Measurements from ENCODE around the gene RIC1.
"Not testable (repeated sequence)": the region's sequence is repeated elsewhere in the genome, so short reads cannot be mapped to it uniquely, and the experiment has no call there.

Gene RIC1

GRCh38 chr9:5736563-5737346 is 107.8 kb downstream of the RIC1 start:
- no peak for DNase-seq (ENCODE audit: low spot score)

DNA sequence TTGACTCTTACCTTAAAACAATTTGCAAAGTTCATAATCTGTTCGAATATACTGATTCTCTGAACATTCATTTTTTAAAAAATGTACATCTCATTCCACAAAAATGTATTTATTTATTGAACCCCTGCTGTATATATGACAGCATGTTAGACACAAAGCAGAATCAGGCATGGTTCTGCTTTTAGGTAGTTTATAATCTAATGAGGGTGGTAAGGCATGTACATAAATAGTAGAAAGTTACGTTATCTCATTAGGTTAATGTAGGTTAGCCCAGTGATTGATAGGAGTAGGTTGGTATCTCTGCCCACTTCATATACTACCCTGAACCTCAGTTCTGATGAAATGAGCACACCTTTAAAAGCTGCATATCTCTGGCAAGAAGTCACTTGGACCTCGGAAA is 114.2 kb downstream of the RIC1 start:
- DNase-seq (ENCODE audit: low spot score) = no peak

DNA sequence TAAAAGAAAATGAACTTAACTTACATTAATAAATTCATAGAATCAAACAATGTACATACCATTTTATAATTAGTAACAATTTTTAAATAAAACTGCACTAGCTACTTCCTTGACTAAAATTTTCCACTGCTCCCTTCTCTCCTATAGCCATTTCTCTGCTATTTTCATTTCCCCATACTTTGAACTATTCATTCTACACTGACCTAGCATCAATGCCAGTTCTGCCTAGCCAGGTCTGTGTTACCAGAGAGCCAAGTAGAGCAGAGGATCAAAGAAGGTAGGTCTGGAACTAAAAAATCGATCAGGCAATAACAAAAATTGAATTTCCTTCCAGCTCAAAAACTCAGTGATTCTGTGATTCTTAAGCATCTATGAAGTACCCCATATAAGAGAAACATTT is 119.5 kb downstream of the RIC1 start:
- DNase-seq (ENCODE audit: low spot score) = no peak

DNA sequence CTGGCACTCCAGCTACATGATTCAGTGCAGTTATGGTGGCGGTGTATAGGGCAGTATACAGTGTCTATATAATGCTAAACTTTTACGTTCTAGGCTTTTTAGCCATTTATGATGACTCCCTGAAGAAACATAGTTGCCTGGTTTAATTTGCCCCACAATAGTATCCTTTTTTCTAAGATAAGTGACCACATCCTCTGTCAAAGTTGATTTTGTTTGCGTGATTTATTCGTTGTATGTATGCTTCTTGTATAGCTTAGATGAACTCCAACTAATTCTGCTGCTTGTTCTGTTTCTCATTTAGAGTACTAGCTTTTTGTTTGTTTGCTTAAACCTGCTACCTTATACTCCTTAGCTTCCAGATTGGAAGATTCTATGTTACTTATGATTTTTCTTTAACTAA is 120.4 kb downstream of the RIC1 start:
- DNase-seq (ENCODE audit: low spot score) = no peak

DNA sequence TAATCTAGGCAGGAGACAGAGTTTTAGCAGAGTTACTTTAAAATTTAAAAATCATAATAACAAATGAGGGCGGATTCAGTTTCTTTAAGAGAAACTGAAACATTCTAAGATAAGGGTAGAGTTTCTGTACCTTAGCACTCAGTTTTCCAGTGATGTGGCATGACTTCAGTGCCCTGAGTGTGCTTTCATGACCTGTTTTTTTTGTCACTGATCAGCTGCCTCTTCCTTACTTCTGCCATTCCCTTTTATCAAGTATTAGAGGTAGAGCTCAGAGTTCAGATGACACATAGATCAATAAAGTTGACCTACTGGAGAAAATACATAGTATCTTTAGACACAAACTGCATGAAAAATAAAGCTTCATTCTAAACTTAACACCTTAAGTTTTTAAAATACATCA is 121.7 kb downstream of the RIC1 start:
- DNase-seq (ENCODE audit: low spot score) = no peak

DNA sequence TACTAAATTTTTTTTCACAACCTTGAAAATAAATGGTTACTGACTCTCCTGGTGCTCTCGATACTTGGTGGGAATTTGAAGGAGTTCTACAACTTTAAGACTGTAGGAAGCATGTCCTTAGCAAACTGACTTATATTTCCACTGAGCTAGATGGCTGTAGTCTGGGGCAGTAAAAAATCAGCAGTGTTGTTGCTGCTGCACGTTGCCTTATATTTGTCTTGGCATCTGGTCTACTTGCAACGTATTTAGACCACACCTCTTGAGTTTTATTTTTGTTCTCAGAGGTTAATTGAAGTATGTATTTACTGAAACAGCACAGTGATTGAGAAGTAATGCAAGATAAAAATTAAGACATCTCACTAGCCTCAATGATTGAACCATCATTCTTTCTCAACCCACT is 127.7 kb downstream of the RIC1 start:
- DNase-seq (ENCODE audit: low spot score) = no peak

DNA sequence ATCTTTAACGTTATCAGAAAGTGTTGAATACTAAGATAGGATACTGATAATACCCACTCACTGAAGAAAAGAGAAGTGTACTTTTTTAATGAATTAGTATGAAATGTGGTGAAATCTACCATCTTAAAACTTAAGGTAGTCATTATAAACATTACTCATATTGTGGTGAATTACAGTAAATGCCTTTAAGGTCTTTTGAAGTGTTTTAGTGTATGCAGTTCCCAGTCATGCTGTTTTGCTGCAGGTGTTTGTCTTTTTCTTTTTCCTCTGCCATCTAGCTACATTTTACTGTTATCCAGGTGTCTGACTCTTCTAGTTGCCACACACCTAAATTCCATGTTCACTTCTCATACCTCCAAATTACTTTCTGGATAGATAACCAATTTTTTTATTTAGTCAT is 131.4 kb downstream of the RIC1 start:
- DNase-seq (ENCODE audit: low spot score) = no peak

GRCh38 chr9:5762421-5762820 is 133.5 kb downstream of the RIC1 start:
- peak; percentile 57 for DNase-seq (ENCODE audit: low spot score)

DNA sequence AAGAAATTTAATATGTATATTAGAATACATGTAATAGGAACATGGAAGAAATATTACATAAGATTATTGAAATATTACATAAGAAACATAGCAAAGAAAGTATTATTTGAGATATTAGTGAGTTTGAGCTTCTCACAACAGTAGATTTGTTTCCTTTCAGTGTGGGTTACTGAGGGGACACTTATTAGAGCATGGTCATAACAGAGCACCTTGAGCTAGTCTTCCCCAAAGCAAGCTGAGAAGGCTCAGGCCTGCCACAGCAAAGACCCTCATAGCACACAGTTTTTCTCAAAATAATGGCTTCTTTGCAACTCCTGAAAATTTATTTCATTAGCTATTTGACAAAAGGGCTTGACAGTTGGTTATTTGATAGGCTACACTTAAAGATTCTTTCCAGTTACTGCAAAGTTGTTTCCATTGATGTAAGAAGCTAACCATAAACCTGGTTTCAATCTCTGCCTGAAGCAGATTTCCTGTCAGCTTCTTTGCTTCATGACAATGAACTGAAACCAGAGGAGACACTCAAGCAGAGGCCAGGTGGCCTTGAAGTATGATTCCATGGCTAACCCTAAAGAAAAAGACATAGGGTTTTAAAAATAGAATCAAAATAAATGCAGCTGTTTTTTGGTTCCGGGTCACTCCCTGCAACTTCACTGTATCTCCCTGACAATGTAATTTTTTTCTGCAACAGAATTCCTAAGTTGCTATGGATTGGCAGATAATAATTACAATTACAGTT is 135.4 kb downstream of the RIC1 start:
- DNase-seq (ENCODE audit: low spot score) = no peak

- no peak for DNase-seq (ENCODE audit: low spot score)
These were observed 139.3 kb downstream of the RIC1 start for GRCh38 chr9:5767968-5768932.

DNA sequence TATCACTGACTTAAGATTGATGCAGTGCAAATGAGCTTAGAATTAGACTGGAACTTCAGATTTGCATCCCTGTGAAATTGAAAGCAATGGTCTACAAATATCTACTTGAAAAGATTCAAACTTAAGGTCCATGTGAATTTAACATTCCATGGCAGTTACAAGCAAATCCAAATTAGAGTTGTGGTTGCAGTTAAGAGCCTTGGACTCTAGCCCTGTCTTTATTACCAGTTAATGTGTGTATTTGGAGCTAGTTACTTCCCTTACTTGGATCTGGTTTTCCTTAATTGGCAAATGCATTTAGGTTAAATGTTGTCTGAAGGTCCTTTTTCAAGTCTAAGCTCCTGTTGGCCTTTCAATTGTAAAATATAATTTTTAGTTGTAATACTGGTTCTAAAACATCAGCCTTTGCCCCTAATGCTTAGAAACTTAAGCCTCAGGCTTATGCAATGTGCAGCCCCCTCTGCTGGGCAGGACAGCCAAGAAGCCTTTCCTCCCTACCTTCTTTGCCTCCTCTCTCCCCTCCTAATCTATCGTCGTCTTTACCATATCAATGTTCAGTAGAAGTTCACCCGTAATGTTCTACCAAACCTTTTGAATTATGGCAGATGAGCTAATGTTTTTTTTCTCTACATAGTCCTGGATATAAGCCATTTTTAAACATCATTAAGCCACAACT is 144.6 kb downstream of the RIC1 start:
- no peak for DNase-seq (ENCODE audit: low spot score)

DNA sequence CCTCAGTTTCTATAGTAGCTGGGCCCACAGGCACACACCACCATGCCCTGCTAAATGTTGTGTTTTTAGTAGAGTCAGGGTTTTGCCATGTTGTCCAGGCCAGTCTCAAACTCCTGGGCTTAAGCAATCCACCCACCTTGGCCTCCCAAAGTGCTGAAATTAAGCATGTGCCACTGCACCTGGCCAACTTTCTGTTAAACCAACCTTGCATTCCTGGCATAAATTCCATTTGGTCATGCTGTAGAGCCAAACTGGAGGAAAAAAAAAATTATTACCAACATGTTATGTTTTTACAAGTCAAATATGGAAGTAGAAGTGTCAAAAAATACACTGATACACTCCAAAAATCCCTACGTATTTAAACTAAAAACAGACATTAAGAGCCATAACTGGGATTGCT is 149.9 kb downstream of the RIC1 start:
- no peak for DNase-seq (ENCODE audit: low spot score)

GRCh38 chr9:5779705-5780218 is 150.9 kb downstream of the RIC1 start:
- not testable (repeated sequence) for DNase-seq (ENCODE audit: low spot score)

DNA sequence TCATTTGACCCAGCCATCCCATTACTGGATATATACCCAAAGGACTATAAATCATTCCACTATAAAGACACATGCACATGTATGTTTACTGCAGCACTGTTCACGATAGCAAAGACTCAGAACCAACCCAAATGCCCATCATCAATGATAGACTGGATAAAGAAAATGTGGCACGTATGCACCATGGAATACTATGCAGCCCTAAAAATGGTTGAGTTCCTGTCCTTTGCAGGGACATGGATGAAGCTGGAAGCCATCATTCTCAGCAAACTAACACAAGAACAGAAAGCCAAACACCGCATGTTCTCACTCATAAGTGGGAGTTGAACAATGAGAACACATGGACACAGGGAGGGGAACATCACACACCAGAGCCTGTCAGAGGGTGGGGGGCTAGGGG is 154.5 kb downstream of the RIC1 start:
- DNase-seq (ENCODE audit: low spot score) = not testable (repeated sequence)

DNA sequence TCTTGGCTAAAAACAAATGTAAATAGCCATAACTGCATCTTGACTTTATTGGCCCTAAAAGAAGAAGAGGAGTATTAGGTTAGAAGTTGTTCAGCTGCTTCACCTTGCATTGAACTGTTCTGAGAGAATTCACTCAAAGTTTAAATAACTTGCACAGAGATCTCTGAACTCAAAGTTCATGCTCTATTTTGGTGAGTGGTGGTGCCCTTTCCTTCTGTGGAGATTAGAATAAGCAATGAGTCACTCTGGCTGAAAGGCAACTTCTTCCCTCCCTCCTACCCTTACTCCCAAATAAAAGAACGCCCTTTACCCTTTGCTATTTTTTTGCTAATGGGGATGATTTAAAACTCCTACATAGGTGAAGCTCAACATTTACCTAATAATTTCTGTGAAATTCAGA is 155.1 kb downstream of the RIC1 start:
- no peak for DNase-seq (ENCODE audit: low spot score)

DNA sequence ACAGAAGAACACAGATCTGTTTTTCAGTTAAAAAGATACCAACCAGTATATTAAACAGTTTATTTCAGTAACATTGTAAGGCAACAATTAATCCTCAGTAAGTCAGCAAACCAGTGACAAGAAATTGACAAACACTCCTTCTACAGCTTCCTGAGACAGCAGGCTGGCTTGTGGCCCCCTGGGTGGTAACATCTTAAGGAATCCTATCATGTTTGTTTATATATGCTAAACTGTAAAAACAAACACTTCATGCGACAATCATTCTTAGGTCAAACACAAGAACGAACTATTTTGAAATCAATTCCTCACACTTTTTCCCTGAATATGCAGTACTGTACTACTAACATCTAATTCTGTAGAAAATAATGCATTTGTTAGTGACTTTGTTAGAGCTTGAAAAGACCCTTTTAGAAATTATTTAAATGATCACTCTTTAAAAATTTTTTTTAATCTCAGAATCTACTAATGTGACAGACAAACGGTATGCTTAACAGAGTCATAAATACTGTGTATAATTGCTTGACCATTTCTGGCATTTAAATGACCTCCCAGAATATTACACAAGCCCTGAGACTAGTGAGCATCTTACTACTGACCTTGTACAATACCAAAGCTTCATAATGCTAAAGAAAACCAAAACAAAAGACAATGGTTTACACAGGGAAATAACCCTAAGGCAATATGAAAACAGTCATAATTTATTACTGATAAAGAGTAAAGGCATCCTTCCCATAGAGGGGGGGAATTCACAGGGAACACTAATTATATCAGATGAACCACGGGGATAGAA is 155.8 kb downstream of the RIC1 start:
- DNase-seq (ENCODE audit: low spot score) = no peak

GRCh38 chr9:5786370-5787127 is 157.6 kb downstream of the RIC1 start:
- DNase-seq (ENCODE audit: low spot score) = peak; percentile 16

GRCh38 chr9:5787220-5787619 is 158.3 kb downstream of the RIC1 start:
- no peak for DNase-seq (ENCODE audit: low spot score)

DNA sequence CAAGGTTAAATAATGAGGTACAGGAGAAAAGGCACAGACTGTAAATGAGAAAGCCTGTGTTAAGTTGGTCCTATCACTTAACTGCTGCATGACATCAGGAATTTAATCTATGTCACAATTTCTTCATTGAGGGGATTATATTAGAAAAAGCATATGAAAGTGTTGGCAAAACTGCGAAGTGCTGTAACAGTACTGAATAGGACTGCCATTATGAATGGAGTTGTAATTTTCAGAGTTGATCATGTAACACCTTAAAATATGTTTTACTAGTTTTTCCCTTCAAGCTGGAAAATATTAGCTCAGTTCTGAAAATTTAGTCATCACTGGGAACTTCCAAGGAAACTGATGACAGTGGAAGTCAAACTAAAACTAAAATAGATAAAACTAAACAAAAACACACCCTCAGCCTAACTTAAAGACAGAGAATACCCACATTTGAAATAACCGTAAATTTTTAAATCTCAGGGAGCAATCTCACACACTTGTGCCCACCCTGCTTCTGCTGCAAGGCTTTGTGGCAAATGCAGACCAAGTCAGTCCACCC is 158.9 kb downstream of the RIC1 start:
- DNase-seq (ENCODE audit: low spot score) = no peak

GRCh38 chr9:5789489-5789888 is 160.6 kb downstream of the RIC1 start:
- no peak for DNase-seq (ENCODE audit: low spot score)
